Retinal pigment epithelial cell (primary cell): ENCODE data around the gene DAO.
"Not testable (repeated sequence)": the region's sequence is repeated elsewhere in the genome, so short reads cannot be mapped to it uniquely, and the experiment has no call there.

Experiments
- DNase-seq: peaks from one replicate; pipeline ENCODE4 v3.0.0-alpha.2; 2010; ENCODE audit warnings: low read depth
- H3K4me3 ChIP-seq: 2 replicates; pipeline ENCODE4 v1.5.1; 2011; ENCODE audit warnings: mild to moderate bottlenecking, low read length, control low read depth, moderate library complexity
- CTCF ChIP-seq: conservative IDR thresholded peaks from 2 replicates; pipeline ENCODE4 v1.5.1; 2011; ENCODE audit warnings: low read depth, low read length, control low read depth, inconsistent platforms

DAO gene

DNA sequence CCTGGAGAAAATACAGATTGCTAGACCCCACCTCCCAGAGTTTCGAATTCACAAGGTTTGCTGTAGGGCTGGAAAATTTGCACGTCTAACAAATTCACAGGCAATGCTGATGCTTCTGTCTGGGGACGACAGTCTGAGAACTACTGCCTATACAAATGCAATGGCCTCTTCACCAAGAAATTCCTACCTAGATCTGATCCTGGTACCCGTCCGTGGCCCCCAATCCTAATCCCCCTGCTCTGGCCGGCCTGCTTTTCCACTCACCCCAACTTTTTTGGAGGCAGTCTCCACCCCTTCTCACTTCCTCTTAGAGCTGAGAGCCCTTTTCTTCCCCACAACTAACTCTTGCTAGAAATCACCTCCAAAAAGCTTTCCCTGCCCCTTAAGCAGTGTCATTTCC is 19.4 kb upstream of the DAO start:
- DNase-seq = no peak
- H3K4me3 ChIP-seq = no peak overlapping the region
- TF ChIP-seq CTCF = no peak

DNA sequence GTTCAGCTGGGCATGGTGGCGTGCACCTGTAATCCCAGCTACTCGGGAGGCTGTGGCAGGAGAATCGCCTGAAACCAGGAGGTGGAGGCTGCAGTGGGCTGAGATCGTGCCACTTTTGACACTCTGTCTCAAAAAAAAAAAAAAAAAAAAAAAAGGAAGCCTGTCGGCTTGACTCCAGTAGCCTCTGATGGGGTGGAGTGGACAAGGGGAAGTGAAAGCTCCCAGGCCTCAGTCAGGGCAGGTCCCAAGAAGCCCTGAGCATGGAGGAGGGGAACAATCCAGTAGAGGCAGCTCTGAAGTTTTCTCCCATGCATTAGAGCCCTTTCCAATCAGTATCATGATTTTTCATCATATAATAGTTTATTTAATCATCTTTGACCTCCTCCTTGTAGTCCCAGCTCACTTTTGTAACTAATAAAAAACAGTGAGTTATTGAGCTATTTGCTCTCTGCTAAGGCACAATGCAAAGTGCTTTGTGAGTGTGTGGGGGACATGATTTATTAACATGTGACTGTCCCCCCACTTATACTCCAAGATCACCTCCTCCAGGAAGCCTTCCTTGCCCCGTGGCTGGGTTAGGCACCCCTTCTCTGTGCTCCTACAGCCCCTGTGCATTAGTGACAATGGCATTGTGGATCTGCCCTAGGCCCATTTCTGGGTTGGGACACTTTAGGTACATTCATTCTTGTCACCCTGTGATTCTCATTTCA is 17.9 kb upstream of the DAO start:
- no peak for TF ChIP-seq CTCF
- no peak for DNase-seq
- H3K4me3 ChIP-seq = no peak overlapping the region

GRCh38 chr12:108862588-108862959 is 17.3 kb upstream of the DAO start:
- no peak for DNase-seq
- no peak overlapping the region for H3K4me3 ChIP-seq
- TF ChIP-seq CTCF = no peak

- no peak for TF ChIP-seq CTCF
- H3K4me3 ChIP-seq = no peak overlapping the region
- DNase-seq = no peak
Observed at GRCh38 chr12:108865169-108865568, 14.7 kb upstream of the DAO start.

DNA sequence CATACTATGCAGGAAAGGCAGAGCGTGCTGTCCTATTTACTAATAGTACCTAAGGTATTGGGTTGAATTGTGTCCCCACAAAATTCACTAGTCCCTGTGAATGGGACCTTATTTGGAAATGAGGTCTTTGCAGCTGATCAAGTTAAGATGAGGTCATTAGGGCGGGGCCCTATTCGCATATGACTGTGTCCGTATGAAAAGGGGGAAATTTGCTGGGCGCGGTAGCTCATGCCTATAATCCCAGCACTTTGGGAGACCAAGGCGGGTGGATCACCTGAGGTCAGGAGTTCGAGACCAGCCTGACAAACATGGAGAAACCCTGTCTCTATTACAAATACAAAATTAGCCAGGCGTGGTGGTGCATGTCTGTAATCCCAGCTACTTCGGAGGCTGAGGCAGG is 13.8 kb upstream of the DAO start:
- H3K4me3 ChIP-seq, DNase-seq: not testable (repeated sequence)

DNA sequence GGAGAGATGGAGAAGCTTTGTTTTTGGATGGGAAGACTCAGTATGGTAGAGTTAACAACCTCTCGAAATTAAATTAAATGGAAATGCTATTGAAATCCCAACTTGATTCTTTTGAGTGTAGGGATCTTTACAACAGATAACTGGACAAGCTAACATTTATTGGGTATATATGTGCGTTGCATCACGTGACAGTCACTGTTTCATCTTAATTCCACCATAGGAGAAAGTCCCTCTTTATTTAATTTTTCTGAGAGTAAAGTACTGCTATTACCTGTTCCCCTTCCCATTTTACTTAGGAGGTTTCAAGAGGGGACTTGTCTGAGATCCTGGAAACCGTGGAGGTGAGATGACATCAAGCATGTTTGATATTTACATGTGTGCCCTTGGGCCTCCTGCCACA is 11.1 kb upstream of the DAO start:
- DNase-seq = no peak
- H3K4me3 ChIP-seq = no peak overlapping the region
- TF ChIP-seq CTCF = no peak

DNA sequence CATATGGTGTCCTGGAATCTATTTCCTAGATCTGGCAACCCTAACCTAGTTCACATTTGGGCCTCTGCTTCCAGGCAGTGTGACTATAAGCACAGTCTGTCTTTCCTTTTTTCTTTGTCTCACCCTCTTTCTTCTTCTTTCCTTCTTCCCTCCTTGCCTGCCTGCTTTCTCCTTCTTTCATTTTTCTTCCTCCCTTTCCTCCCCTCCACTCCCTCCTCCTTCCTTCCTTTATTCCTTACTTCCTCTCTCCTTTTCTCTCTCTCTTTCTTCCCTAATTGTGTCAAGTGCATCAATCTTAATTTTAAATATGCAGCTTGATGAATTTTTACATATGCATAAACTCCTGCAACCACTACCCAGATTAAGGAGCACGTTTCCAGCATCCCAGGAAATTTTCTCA is 4.6 kb upstream of the DAO start:
- no peak for TF ChIP-seq CTCF
- DNase-seq = no peak
- no peak overlapping the region for H3K4me3 ChIP-seq
